ENCODE data around the gene EXOSC3.

Gene EXOSC3

GRCh38 chr9:37740631-37741328 lies 44.1 kb downstream of the EXOSC3 start:
- Histone ChIP-seq H3K27ac (no peak overlapping the region), H3K4me3 (ENCODE audit: low read depth, low read length) (no peak overlapping the region), H3K36me3 (replicated peaks) (no peaks in the 10 kb centered on the region), H3K27me3 (replicated peaks) (no peaks in the 10 kb centered on the region)
- in situ Hi-C loops (cut with HindIII; ENCODE audit: low pct_ligation_motif_present, low sequenced_read_pairs) = loop anchor here (25.0 kb wide), 1 partner anchor 103 kb away; no protein-coding TSS in a partner anchor
- no peak for DNase-seq
- TF ChIP-seq CTCF (IDR thresholded peaks at IDR 0.05; ENCODE audit: low read depth, low read length, missing control alignments) = no peak

GRCh38 chr9:37740128-37740527 lies 44.7 kb downstream of the EXOSC3 start:
- Histone ChIP-seq H3K27ac (no peak overlapping the region), H3K4me3 (ENCODE audit: low read depth, low read length) (no peak overlapping the region), H3K27me3 (replicated peaks) (peaks cover 3% of the 10 kb centered on the region), H3K36me3 (replicated peaks) (no peaks in the 10 kb centered on the region)
- DNase-seq = no peak
- no peak for TF ChIP-seq CTCF (IDR thresholded peaks at IDR 0.05; ENCODE audit: low read depth, low read length, missing control alignments)
- in situ Hi-C loops (cut with HindIII; ENCODE audit: low pct_ligation_motif_present, low sequenced_read_pairs) = loop anchor here (25.0 kb wide), 1 partner anchor 103 kb away; no protein-coding TSS in a partner anchor

GRCh38 chr9:37739222-37739621 lies 45.6 kb downstream of the EXOSC3 start:
- Histone ChIP-seq H3K36me3 (replicated peaks) (no peaks in the 10 kb centered on the region), H3K27ac (no peak overlapping the region), H3K27me3 (replicated peaks) (peaks cover 3% of the 10 kb centered on the region), H3K4me3 (ENCODE audit: low read depth, low read length) (no peak overlapping the region)
- DNase-seq = no peak
- in situ Hi-C loops (cut with HindIII; ENCODE audit: low pct_ligation_motif_present, low sequenced_read_pairs) = loop anchor here (25.0 kb wide), 1 partner anchor 102 kb away; no protein-coding TSS in a partner anchor
- TF ChIP-seq CTCF (IDR thresholded peaks at IDR 0.05; ENCODE audit: low read depth, low read length, missing control alignments) = no peak

GRCh38 chr9:37732952-37733351 lies 51.9 kb downstream of the EXOSC3 start:
- no peak for TF ChIP-seq CTCF (IDR thresholded peaks at IDR 0.05; ENCODE audit: low read depth, low read length, missing control alignments)
- DNase-seq = no peak
- in situ Hi-C loops (cut with HindIII; ENCODE audit: low pct_ligation_motif_present, low sequenced_read_pairs) = loop anchor here (25.0 kb wide), 1 partner anchor 96 kb away; no protein-coding TSS in a partner anchor

GRCh38 chr9:37732086-37732741 lies 52.6 kb downstream of the EXOSC3 start:
- no peak overlapping the region for H3K27ac ChIP-seq
- no peak for DNase-seq
- no peaks in the 10 kb centered on the region for H3K36me3 ChIP-seq (replicated peaks)
- H3K4me3 ChIP-seq (ENCODE audit: low read depth, low read length) = no peak overlapping the region
- peaks cover 29% of the 10 kb centered on the region for H3K27me3 ChIP-seq (replicated peaks)
- in situ Hi-C loops (cut with HindIII; ENCODE audit: low pct_ligation_motif_present, low sequenced_read_pairs) = loop anchor here (25.0 kb wide), 1 partner anchor 95 kb away; no protein-coding TSS in a partner anchor
- no peak for TF ChIP-seq CTCF (IDR thresholded peaks at IDR 0.05; ENCODE audit: low read depth, low read length, missing control alignments)

More at GRCh38 chr9:37732952-37733351, 51.9 kb downstream of the EXOSC3 start:
- no peak overlapping the region for H3K4me3 ChIP-seq (ENCODE audit: low read depth, low read length)
- H3K27ac ChIP-seq = no peak overlapping the region
- H3K36me3 ChIP-seq (replicated peaks) = no peaks in the 10 kb centered on the region
- H3K27me3 ChIP-seq (replicated peaks) = peaks cover 29% of the 10 kb centered on the region

Measured in brain microvascular endothelial cell (primary cell).